Activated CD8-positive, alpha-beta memory T cell treated with anti-CD3 and anti-CD28 coated beads, Interleukin-2, amount 50 U/mL, for 4 hours (primary cell): ENCODE data around the gene ZMYM3.

ENCODE experiments used
- DNase-seq: peaks from one replicate; pipeline ENCODE4 v3.0.0-alpha.2; 2020

The ZMYM3 gene

DNA sequence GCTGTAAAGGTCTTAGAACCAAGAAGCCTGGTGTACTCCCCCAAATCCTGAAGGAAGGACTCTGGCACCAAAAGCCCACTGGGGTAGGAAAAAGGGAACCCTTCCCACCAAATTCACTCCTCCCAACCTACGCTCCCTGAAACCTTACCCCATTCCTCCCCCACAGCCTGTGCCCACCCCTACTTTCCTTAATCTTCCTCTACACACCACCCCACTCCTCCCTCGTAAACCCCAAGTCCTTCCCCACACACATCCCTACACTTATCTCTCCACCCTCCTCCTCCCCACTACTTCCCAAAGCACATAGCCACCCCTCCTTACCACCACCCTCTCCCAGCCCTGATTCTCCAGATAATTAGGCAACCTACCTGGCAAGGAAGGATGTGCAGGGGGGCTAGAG lies 1.7 kb downstream of the ZMYM3 start:
- no peak for DNase-seq

DNA sequence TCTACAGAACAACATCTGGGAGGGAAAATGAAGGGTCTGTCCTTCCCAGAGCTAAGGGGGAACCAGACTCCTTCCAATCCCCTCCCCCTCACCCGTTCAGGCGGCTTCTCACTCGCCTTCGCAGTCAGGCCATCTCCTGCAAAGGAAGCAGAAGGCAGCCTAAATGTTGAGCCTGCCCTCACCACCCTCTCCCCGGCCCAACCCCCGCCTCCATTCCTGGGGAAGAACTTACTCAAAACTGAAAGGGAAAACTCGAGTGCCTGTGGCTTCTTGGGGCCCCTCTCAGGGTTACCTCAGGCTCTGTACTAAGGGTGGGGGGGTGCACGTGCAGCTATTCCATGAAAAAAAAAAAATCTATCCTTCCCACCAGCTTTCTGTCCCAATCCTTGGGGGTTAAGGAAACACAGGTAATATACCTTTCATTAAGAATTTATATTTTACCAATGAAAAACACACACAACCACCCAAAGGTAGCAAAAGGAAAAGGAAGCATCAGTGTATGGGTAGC lies 2.4 kb downstream of the ZMYM3 start:
- DNase-seq = no peak

DNA sequence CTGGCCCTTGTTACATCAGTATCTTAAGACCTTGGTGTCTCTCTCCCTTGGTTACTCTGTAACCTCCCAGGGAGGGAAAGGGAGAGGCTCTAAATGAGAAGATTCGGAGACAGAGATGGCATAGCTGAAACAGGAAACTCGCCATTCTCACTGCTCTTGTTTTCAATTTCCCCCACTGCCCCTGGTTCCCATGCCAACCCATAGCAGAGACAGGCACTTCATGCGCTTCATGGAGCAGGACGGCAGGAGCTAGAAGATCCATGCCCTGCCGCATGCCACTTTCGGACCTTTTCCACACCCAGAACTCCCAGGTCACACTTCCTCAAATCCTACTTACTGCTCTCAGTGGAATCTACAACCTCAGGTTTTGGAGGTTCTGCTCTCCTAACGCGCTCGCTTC lies 3.1 kb downstream of the ZMYM3 start:
- no peak for DNase-seq

GRCh38 chrX:71245159-71245558 lies 8.8 kb downstream of the ZMYM3 start:
- DNase-seq = no peak

DNA sequence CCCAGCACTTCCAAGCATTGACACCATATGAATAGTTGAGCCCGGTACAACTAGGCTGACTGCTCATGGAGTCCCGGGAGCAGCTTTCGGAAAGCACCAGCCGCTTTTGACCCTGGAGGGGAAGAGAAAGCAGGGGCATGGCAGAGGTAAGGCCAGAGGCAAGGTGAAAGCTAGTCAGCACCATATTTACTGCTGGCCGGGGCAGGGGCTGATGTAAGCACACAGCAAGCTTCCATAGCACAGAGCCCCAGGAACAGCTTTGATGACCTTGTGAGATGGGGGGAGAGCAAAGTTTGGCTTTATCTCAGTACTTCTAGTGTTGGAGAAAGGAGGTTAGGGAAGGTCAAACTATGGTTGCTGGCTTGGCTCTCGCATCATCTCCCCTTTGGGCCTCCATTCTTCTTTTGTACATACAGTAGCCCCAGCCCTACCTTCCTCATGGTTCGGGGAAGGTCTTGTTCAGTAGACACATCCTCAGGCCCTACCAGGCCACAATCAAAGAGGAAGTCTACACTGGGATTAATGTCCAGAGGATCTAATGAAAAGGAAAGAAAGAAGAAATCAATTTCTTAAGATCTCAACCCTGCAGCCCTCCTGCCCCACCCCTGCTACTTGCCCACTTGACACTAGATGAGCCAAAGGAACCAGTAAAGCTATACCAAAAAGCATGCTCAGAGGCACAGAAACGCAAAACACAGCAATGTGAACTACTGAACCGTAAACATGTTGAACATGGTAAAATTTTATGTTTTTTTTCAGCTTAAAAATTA lies 9.4 kb downstream of the ZMYM3 start:
- DNase-seq = no peak

- DNase-seq = no peak
Measured at GRCh38 chrX:71241301-71241700, 12.6 kb downstream of the ZMYM3 start.

GRCh38 chrX:71239781-71240180 lies 14.2 kb downstream of the ZMYM3 start:
- no peak for DNase-seq

DNA sequence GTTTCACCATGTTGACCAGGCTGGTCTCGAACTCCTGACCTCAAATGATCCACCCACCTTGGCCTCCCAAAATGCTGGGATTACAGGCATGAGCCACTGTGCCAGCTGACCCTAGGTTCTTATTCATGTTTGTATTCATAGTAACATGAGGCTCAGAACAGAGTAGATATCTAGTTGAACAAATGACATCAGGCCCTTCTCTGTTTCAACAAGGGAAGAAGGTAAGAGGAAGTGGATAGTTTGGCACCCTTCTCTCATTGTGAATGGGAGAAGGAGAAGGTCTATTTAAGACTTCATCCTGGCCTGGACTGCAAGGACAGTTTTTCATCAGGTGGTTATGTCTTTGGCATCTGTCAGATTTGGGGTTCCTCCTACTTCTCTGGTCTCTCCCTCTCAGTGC lies 17.1 kb downstream of the ZMYM3 start:
- DNase-seq = no peak

DNA sequence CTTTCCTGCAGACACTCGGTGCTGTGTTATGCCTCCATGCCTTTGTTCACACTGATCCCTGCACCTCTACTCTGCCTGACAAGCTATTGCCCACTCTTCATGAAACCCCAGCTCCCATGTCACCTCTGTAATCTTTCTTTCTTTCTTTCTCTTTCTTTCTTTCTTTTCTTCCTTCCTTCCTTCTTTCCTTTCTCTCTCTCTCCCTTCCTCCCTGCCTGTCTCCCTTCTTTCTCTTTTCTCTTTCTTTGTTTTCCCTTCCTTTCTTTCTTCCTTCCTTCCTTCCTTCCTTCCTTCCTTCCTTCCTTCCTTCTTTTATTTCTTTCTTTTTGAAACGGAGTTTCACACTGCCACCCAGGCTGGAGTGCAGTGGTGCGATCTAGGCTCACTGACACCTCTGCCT lies 18.5 kb downstream of the ZMYM3 start:
- no peak for DNase-seq

- no peak for DNase-seq
Measured at GRCh38 chrX:71228063-71228642, 25.8 kb downstream of the ZMYM3 start.

- DNase-seq = no peak
Measured at GRCh38 chrX:71227370-71228062, 26.4 kb downstream of the ZMYM3 start.

DNA sequence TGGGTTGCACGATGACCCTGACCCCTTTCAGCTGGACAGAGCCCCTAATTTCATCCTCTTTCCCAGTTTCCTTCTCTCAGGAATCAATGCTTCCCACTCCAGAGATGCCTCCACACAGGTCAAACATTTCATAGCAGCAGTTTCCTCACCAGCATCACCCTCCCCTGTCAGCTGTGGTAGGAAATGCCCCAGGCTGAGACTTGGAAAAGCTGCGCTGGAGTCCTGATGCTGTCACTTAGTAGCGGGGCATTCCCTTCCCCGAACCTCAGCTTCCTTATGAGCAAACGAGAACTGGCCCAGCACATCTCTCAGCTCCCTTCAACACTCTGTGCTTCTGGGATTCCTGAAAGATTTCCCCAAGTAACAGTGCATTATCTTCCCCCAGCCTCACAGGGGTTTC lies 28.3 kb downstream of the ZMYM3 start:
- DNase-seq = no peak

DNA sequence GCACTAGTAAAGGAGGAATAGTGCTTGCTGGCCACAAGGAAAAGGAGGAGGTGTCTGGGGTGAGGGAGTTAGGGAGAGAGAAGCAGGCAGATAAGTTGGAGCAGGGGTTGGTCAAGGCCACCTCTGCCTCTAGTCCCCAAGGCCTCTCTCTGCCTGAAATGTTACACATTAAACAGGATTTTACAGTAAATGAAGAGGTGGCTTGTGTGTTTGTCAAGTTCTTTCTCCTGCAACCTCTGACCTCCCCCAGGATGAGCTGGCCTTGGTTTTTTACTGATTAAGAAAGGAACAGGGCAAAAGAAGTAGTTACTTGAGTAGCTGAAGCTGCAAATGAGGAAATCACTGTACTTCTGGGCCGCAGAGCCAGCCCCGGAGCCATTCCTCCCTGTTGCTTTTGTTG lies 28.9 kb downstream of the ZMYM3 start:
- DNase-seq = no peak

DNA sequence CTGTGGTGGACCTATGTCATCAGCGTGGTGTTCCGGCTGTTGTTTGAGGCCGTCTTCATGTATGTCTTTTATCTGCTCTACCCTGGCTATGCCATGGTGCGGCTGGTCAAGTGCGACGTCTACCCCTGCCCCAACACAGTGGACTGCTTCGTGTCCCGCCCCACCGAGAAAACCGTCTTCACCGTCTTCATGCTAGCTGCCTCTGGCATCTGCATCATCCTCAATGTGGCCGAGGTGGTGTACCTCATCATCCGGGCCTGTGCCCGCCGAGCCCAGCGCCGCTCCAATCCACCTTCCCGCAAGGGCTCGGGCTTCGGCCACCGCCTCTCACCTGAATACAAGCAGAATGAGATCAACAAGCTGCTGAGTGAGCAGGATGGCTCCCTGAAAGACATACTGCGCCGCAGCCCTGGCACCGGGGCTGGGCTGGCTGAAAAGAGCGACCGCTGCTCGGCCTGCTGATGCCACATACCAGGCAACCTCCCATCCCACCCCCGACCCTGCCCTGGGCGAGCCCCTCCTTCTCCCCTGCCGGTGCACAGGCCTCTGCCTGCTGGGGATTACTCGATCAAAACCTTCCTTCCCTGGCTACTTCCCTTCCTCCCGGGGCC lies 29.7 kb downstream of the ZMYM3 start:
- no peak for DNase-seq

DNA sequence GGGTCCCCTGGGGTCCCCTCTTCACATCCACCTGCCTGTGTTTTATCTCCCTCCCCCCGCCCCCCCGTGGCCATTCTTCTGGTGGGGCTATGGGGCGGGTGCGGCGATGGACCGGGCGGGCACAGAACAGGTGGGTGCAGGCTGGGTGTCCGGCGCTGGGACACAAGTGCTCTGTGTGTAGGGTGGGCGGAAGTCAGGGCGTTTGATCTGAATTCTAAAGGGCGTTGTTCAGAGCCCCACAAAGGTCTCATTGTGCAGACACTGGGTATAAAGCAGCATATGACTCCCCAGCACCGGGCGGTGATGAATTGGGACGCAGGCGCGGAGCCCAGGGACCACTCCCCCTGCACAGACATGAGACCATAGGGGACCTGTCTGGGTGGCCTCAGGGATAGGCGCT lies 31.0 kb downstream of the ZMYM3 start, which contains the start of gene GJB1:
TSS of gene GJB1 (plus strand) at position 296 of the 400 bp plus-strand sequence. CDS start 484 bp downstream, outside the sequence.
- no peak for DNase-seq

GRCh38 chrX:71221145-71221544 lies 32.8 kb downstream of the ZMYM3 start:
- no peak for DNase-seq

GRCh38 chrX:71217298-71217697 lies 36.6 kb downstream of the ZMYM3 start:
- DNase-seq = no peak

DNA sequence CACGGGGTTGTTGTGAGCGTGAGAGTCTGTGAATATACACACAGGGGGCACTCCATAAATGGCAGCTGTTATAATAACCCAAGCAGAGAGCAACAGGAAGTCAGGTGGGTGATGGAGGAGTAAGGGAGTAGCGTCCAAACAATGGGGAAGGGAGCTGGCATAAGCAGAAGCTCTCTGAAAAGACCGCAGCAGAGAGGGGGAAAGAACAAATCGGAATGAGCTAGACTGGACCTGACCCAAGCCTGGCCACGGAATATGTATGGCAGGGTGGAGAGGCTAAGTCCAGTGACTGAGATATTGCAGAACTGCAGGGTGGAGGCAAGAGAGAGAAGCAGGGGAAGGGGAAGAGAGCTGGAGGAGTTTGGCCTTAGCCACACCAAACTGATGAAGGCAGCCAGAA lies 37.5 kb downstream of the ZMYM3 start:
- DNase-seq = no peak

DNA sequence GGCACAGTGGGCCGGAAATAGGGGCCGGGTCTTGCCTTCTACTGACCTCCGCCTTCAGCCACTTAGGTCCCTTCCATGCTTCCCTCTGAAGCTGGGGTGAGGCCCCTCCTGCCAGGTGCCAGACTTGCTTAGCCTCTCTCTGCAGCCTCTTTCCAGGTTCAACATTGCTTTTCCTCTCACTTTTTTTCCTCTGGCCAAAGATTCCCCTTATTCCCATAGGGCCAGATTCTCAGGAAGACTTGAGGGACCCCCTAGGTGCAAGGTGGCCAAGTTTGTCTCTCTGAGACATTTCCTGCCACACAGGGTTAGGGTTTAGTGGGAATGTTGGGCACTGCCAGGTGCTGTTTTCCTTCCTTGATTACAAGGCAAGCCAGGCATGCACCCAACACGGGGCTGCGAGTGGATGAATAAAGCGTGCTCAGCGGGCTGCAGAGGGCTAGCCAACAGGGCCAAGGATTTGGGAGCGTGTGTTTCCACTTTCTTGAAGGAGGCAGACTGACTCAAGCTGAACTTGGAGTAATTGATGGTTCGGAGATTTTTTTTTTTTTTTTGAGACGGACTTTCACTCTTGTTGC lies 38.5 kb downstream of the ZMYM3 start:
- DNase-seq = no peak

- no peak for DNase-seq
Measured at GRCh38 chrX:71214604-71215337, 39.2 kb downstream of the ZMYM3 start.

DNA sequence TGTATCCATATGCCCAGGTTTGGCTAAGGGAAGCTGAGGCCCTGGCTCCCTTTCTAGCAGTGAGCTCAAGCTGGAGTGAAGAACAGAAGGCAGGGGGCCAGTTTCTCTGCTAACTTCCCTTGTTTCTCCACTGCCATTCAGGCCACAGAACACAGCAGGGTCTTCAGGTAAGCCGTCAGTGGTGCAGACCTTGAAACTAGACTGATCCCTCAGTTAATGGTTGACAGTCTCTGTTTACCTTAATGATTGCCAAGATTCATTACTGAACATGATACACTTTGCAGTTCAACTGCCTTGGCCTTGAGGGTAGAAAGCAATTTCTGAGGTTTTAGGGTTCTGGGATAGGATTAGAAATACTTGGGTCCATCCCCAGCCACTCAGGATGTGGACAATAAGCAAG lies 39.8 kb downstream of the ZMYM3 start:
- no peak for DNase-seq

DNA sequence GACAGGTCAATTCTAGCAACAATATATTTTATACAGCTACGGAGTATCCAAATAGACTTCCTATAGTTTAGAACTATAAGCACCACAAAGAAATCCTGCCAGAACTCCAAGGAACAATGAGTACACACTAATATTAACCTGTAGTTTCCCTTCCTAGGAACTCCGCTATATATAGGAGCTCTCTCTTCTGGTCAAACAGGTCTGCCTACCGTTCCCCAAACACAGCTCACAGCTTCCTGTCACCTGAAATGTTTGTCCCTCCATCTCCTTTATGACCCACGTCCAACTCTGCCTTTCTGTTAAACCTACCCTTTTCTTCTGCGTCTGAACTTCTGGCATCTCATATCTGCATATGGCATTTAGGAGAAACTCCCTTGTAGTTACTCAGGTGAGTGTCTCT lies 41.4 kb downstream of the ZMYM3 start:
- no peak for DNase-seq
